ENCODE data around the gene PKMYT1. TPM values are rescaled to one million over a fixed set of nuclear protein-coding genes. Genes with fewer than 3 reads are reported as not detected.

Gene PKMYT1
- total and polyA plus RNA-seq, 11 donors, result 0.72 to 11.9 (median 1.2) TPM

DNA sequence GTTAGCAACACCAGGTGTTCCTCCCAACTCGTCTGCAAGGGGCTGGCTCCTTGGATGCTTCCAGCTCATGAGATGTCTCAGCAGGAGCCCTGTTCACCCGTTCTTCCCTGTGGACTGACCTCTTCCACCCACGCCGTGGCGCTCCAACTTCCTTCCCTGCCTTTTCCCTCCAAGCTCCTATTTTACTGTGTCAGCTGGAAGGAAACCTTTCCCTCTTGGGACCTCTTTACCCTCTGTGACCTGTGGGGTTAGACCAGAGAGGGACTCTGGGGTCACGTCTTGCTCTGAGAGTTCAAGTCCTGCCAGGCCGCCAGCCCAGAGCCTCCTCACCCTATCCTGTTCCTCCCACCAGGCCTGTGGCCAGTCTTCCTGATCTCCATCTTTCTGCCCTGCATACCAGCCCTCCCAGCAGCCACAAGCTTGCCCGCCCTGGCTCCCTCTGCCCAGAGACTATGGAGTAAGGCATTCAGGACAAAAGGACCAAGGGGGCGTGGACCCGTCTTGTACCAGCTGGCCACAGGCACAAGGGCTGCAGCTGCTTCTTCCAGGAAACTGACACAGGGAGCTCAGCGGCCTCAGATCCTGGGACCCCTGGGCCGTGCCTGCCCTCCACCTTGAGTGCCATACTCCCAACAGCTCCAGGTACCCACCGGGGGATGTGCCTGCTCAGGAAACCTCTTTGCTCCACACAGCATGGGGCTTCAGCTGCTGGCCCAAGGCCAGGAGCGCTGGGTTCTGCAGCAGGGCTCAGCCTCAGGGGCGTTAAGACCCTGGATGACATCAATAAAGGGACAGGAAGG, 8.1 kb downstream of the PKMYT1 start:
- Histone ChIP-seq H3K4me1 (peaks cover 2 to 40% (median 21%) of the 10 kb centered on the region in 12 donors), H3K4me3 (no peak overlapping the region), H3K36me3 (peaks cover 0 to 21% (median 0%) of the 10 kb centered on the region in 9 donors), H3K27me3 (peaks cover 8 to 13% (median 11%) of the 10 kb centered on the region in 9 donors), H3K9me3 (no peaks in the 10 kb centered on the region), H3K27ac (no peak overlapping the region)
- intact Hi-C loops (cut with DNase I), result no loop called here
- DNase-seq, result no peak
- ATAC-seq, result no peak
- WGBS, 4 donors, result 75 to 79% (median 78%) methylated on average over 11 to 15 of the region's 15 CpGs
- no peak for TF ChIP-seq POLR2A (IDR thresholded peaks at IDR 0.05)
- no peak for TF ChIP-seq CTCF (IDR thresholded peaks at IDR 0.05)

DNA sequence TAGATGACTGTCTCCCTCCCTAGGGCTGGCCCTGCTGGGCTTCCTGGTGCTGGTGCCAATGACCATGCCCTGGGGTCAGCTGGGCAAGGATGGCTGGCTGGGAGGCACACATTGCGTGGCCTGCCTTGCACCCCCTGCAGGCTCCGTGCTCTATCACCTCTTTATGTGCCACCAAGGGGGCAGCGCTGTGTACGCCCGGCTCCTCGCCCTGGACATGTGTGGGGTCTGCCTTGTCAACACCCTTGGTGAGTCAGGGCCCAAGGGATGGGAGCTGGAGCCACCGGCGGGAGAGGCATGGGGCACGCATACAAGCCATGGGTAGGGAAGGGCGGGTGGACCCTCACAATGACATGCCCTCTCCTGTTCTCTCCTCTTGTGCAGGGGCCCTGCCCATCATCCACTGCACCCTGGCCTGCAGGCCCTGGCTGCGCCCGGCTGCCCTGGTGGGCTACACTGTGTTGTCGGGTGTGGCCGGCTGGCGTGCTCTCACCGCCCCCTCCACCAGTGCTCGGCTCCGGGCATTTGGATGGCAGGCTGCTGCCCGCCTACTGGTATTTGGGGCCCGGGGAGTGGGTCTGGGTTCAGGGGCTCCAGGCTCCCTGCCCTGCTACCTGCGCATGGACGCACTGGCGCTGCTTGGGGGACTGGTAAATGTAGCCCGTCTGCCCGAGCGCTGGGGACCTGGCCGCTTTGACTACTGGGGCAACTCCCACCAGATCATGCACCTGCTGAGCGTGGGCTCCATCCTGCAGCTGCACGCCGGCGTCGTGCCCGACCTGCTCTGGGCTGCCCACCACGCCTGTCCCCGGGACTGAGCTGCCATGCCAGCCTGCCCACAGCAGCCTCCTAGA, 8.9 kb downstream of the PKMYT1 start:
- Histone ChIP-seq H3K9me3 (no peaks in the 10 kb centered on the region), H3K4me3 (peak overlapping the region in 1 of 12 donors; percentile 95), H3K27ac (no peak overlapping the region), H3K27me3 (peaks cover 16 to 22% (median 19%) of the 10 kb centered on the region in 9 donors), H3K4me1 (peaks cover 3 to 48% (median 28%) of the 10 kb centered on the region in 12 donors), H3K36me3 (peaks cover 0 to 21% (median 0%) of the 10 kb centered on the region in 9 donors)
- ATAC-seq (no peak), DNase-seq (no peak)
- intact Hi-C loops (cut with DNase I), result no loop called here
- no peak for TF ChIP-seq POLR2A (IDR thresholded peaks at IDR 0.05)
- TF ChIP-seq CTCF (IDR thresholded peaks at IDR 0.05), result no peak
- WGBS, 4 donors, result 95 to 97% (median 96%) methylated on average over 23 to 35 of the region's 35 CpGs

DNA sequence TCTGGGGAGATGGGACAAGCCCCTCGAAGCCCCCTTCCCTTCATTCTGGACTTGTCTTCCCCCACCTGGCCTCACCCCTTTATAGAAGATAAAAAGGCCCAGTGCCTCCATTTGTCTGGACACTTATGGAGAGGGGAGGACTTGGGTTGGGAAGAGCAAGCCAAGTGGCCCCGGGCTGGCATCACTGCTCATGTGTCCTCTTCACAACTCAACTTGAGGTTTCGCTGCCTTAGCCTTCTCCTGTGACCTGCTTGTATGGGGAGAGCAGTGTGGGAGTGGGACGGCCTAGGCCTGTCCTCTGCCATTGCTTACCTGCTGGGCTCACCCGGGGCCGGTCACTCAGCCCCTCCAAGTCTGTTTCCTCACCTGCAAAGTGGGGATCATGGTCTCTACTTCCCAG, 9.7 kb downstream of the PKMYT1 start:
- peaks cover 3 to 49% (median 28%) of the 10 kb centered on the region in 12 donors for H3K4me1 ChIP-seq
- TF ChIP-seq POLR2A (IDR thresholded peaks at IDR 0.05) (no peak), CTCF (IDR thresholded peaks at IDR 0.05) (no peak)
- ATAC-seq (no peak), DNase-seq (no peak)
- peak overlapping the region in 9 of 12 donors; percentile 68 to 95 (median 78) for H3K4me3 ChIP-seq
- peak overlapping the region in 3 of 12 donors; percentile 25 to 69 (median 54) for H3K27ac ChIP-seq
- no peaks in the 10 kb centered on the region for H3K9me3 ChIP-seq
- peaks cover 0 to 19% (median 0%) of the 10 kb centered on the region in 9 donors for H3K36me3 ChIP-seq
- intact Hi-C loops (cut with DNase I), result no loop called here
- WGBS, 4 donors, result 90 to 95% (median 90%) methylated on average over 5 to 6 of the region's 6 CpGs
- peaks cover 24 to 29% (median 27%) of the 10 kb centered on the region in 9 donors for H3K27me3 ChIP-seq
